HepG2 (cell line): ENCODE results near the gene TPCN2. TPM values are rescaled to one million over a fixed set of nuclear protein-coding genes. Genes with fewer than 3 reads are reported as not detected.

Experiments
- ATAC-seq: fragments of 200-7000 bp; cut with Tn5 transposase; 3 replicates; pipeline ENCODE4 v1.9.1; 2020; ENCODE audit warnings: mild to moderate bottlenecking, moderate library complexity
- BruUV-seq: library from RNA; stranded (reverse); fragments of 400-500 nt; replicated peaks from 2 replicates; lab custom pipeline; 2021; lab: Mats Ljungman, UMichigan
- CTCF ChIA-PET: fragments of 300-600 bp; formaldehyde crosslinking; extraction: SDS; loops from one replicate; lab custom pipeline; 2021; ENCODE audit warnings: low total read pairs, inconsistent platforms, low intra/inter-chr PET ratio; lab: Yijun Ruan, JAX
- POLR2A ChIA-PET: fragments of 350-600 bp; sonication (Branson Sonifier 250); formaldehyde crosslinking; loops from one replicate; lab custom pipeline; 2020; ENCODE audit warnings: antibody characterized with exemption, inconsistent platforms; lab: Yijun Ruan, JAX
- DNase-seq: peaks from one replicate; pipeline ENCODE4 v3.0.0-alpha.2; 2015; ENCODE audit warnings: low spot score
- FAIRE-seq: peaks from 3 replicates; lab custom pipeline; 2011; peaks lifted over from hg19 to GRCh38; lab: Jason Lieb, UNC
- H2AFZ ChIP-seq: one replicate; pipeline ENCODE4 v1.6.1; 2011; ENCODE audit warnings: low read length, inconsistent platforms
- H3K27ac ChIP-seq: fragments of 300-600 bp; 3 replicates; pipeline ENCODE4 v1.8.0; 2011; ENCODE audit warnings: mixed run types, mild to moderate bottlenecking, mixed read lengths, low read length, inconsistent platforms; ENCODE audit not compliant: insufficient read depth; ENCODE audit errors: extremely low read length
- H3K27me3 ChIP-seq, 2 experiments: fragments of 200-600 bp in 1 of 2; 2 replicates in 1 of 2; 3 replicates in 1 of 2; pipeline versions ENCODE4 v1.6.0 to v1.8.0; 2011; ENCODE audit warnings: low read length in 2 of 2, mild to moderate bottlenecking in 2 of 2, moderate library complexity in 2 of 2, inconsistent platforms in 1 of 2; ENCODE audit not compliant: insufficient read depth in 2 of 2, control insufficient read depth in 1 of 2
- H3K36me3 ChIP-seq, 2 experiments: fragments of 200-600 bp in 1 of 2; replicated peaks in 1 of 2; 2 replicates in 1 of 2; 3 replicates in 1 of 2; pipeline versions ENCODE4 v1.5.1 to v1.8.0; 2011; ENCODE audit warnings: low read length in 2 of 2, inconsistent platforms in 1 of 2; ENCODE audit not compliant: insufficient read depth in 2 of 2, control insufficient read depth in 1 of 2
- H3K4me1 ChIP-seq: 2 replicates; pipeline ENCODE4 v1.5.1; 2012; ENCODE audit warnings: low read length, inconsistent platforms; ENCODE audit not compliant: insufficient read depth
- H3K4me2 ChIP-seq: 2 replicates; pipeline ENCODE4 v1.6.0; 2011; ENCODE audit warnings: low read depth, low read length, inconsistent platforms
- H3K4me3 ChIP-seq, 3 experiments: fragments of 200-600 bp in 1 of 3; sonication (generic), shearing (Covaris generic) in 1 of 3; replicated peaks in 1 of 3; 2 replicates each; pipeline ENCODE4 v1.5.1; 2011 to 2016; ENCODE audit warnings: low read length in 3 of 3, inconsistent platforms in 2 of 3, low read depth in 2 of 3, mild to moderate bottlenecking in 2 of 3, control low read depth in 1 of 3, mixed read lengths in 1 of 3; ENCODE audit not compliant: insufficient read depth in 1 of 3
- H3K79me2 ChIP-seq: one replicate; pipeline ENCODE4 v1.6.1; 2011; ENCODE audit warnings: low read length, inconsistent platforms; ENCODE audit not compliant: insufficient read depth
- H3K9ac ChIP-seq: 2 replicates; pipeline ENCODE4 v1.6.0; 2011; ENCODE audit warnings: mild to moderate bottlenecking, low read depth, low read length, inconsistent platforms; ENCODE audit not compliant: insufficient read depth
- H3K9me3 ChIP-seq: 2 replicates; pipeline ENCODE4 v1.5.1; 2012; ENCODE audit warnings: mild to moderate bottlenecking, low read length
- H4K20me1 ChIP-seq: 2 replicates; pipeline ENCODE4 v1.6.0; 2011; ENCODE audit warnings: inconsistent platforms, mild to moderate bottlenecking, low read length, moderate library complexity; ENCODE audit not compliant: insufficient read depth
- CENPX ChIP-seq: sonication (generic); formaldehyde crosslinking; IDR thresholded peaks from 2 replicates; pipeline ENCODE4 v1.9.0; 2021; ENCODE audit warnings: mild to moderate bottlenecking, missing genetic modification reagents, moderate library complexity
- MAFF ChIP-seq: IDR thresholded peaks from 2 replicates; pipeline ENCODE4 v1.6.1; 2011; ENCODE audit warnings: low read depth, low read length, improper control_type of control experiment
- MXD4 ChIP-seq: IDR thresholded peaks from 2 replicates; pipeline ENCODE4 v1.6.1; 2016; ENCODE audit warnings: mild to moderate bottlenecking, missing biosample characterization, missing genetic modification reagents
- PITX1 ChIP-seq: sonication (generic); formaldehyde crosslinking; IDR thresholded peaks from 2 replicates; pipeline ENCODE4 v1.5.1; 2020; ENCODE audit warnings: mild to moderate bottlenecking, missing genetic modification reagents
- PLRG1 ChIP-seq: fragments of 450-650 bp; conservative IDR thresholded peaks from 2 replicates; pipeline ENCODE4 v1.6.1; 2016
- SMYD3 ChIP-seq: sonication (generic); formaldehyde crosslinking; IDR thresholded peaks from 2 replicates; pipeline ENCODE4 v1.8.1; 2023; ENCODE audit warnings: mild to moderate bottlenecking, missing genetic modification reagents
- TFDP2 ChIP-seq: sonication (generic); formaldehyde crosslinking; IDR thresholded peaks from 2 replicates; pipeline ENCODE4 v1.4.0; 2020; ENCODE audit warnings: missing genetic modification reagents
- ZMYM2 ChIP-seq: sonication (generic); formaldehyde crosslinking; IDR thresholded peaks from 2 replicates; pipeline ENCODE4 v1.8.0; 2022; ENCODE audit warnings: mild to moderate bottlenecking, missing genetic modification reagents
- ZNF282 ChIP-seq: fragments of 450-650 bp; IDR thresholded peaks from 2 replicates; pipeline ENCODE4 v1.6.1; 2018; ENCODE audit not compliant: partially characterized antibody
- ZNF292 ChIP-seq: sonication (generic); formaldehyde crosslinking; IDR thresholded peaks from 2 replicates; pipeline ENCODE4 v1.8.1; 2022; ENCODE audit warnings: mild to moderate bottlenecking, low read depth, missing genetic modification reagents, borderline replicate concordance
- ZNF343 ChIP-seq: sonication (generic); formaldehyde crosslinking; IDR thresholded peaks from 2 replicates; pipeline ENCODE4 v1.4.0; 2020; ENCODE audit warnings: mild to moderate bottlenecking, missing genetic modification reagents
- ZNF468 ChIP-seq: sonication (generic); formaldehyde crosslinking; IDR thresholded peaks from 2 replicates; pipeline ENCODE4 v1.8.0; 2022; ENCODE audit warnings: mild to moderate bottlenecking, moderate library complexity, missing genetic modification reagents
- ZNF562 ChIP-seq: sonication (generic); formaldehyde crosslinking; IDR thresholded peaks from 2 replicates; pipeline ENCODE4 v1.8.0; 2022; ENCODE audit warnings: missing genetic modification reagents, borderline replicate concordance
- ZNF737 ChIP-seq: sonication (generic); formaldehyde crosslinking; IDR thresholded peaks from 2 replicates; pipeline ENCODE4 v1.5.0; 2020; ENCODE audit warnings: missing genetic modification reagents, mild to moderate bottlenecking, borderline replicate concordance
- ZNF766 ChIP-seq: sonication (generic); formaldehyde crosslinking; IDR thresholded peaks from 2 replicates; pipeline ENCODE4 v1.5.0; 2020; ENCODE audit warnings: missing genetic modification reagents, borderline replicate concordance
- WGBS: methylation state at CpG from one replicate; pipeline ENCODE4 v1.1.6; 2017; ENCODE audit warnings: low lambda C conversion rate; 5-methylcytosine and 5-hydroxymethylcytosine counted together
- in situ Hi-C: cut with HindIII; loops from 2 replicates; pipeline ENCODE4 v1.10.0; 2017; ENCODE audit warnings: low pct_unique_long_range_greater_than_20kb; ENCODE audit not compliant: extremely low pct_ligation_motif_present
- intact Hi-C: fragments of 100-400 bp; cut with micrococcal nuclease; formaldehyde crosslinking; loops from one replicate; pipeline ENCODE4 v1.10.0; 2022; ENCODE audit not compliant: unreplicated experiment
- polyA plus RNA-seq, 8 experiments: library from polyadenylated mRNA; depleted of rRNA in 3 of 8; stranded (reverse) in 7 of 8; unstranded in 1 of 8; fragments of >200 nt; fragmentation: Illumina TruSeq in 4 of 8; extraction: Trizol in 4 of 8; gene quantifications; 2 replicates each; pipeline versions ENCODE4 v1.2.1 to v1.2.3, GENCODE V29; 2011 to 2016; ENCODE audit warnings: low read depth in 4 of 8, missing spikeins in 1 of 8, mixed read lengths in 1 of 8; ENCODE audit not compliant: insufficient read depth in 1 of 8
- total RNA-seq, 5 experiments: library from RNA; depleted of rRNA; stranded (reverse); fragments of >200 nt; fragmentation: Illumina TruSeq; extraction: Trizol; gene quantifications; 2 replicates each; pipeline ENCODE4 v1.2.3, GENCODE V29; 2016; ENCODE audit warnings: low read depth in 1 of 5
- TF ChIP-seq, protein P1 (sequence below), 2 experiments: fragments of 450-650 bp in 1 of 2; sonication (generic) in 1 of 2; formaldehyde crosslinking; IDR thresholded peaks; 2 replicates each; pipeline versions ENCODE4 v1.5.0 to v1.8.0; 2020 to 2022; ENCODE audit warnings: mild to moderate bottlenecking in 1 of 2, missing genetic modification reagents in 1 of 2
- TF ChIP-seq, protein P2 (sequence below): sonication (generic); formaldehyde crosslinking; IDR thresholded peaks from 2 replicates; pipeline ENCODE4 v1.8.0; 2022; ENCODE audit warnings: mild to moderate bottlenecking, missing genetic modification reagents
- TF ChIP-seq, protein P3 (sequence below): sonication (generic); formaldehyde crosslinking; IDR thresholded peaks from 2 replicates; pipeline ENCODE4 v1.5.1; 2020; ENCODE audit warnings: mild to moderate bottlenecking, missing genetic modification reagents, borderline replicate concordance

TPCN2 gene
- total and polyA plus RNA-seq, 2 of the 13 experiments (the other 11 are each of a cell fraction or from before 2014, with no cell fraction given): 5.6 to 5.9 TPM

DNA sequence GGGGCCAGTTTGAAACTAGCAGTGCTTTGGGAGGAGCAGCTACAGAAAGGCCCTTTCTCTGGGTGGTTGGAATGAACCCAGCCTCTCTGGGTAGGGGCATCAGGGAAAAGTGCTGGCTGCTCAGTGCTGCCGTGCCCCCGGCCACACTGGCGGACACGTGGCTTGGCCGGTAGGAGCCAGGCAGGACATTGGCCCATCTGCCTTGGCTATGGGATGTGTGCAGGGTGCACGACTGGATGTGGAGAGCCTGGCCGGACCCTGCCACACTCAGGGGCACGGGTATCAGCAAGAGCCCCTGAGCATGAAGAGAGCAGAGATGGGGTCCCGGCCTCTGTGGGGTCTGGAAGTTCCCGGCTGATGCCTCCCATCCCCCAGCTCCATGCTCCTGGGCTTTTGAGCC, 46.6 kb downstream of the TPCN2 start (continued):
- TF ChIP-seq MAFF (no peak), PLRG1 (no peak)
- TF ChIP-seq, protein P1, sequence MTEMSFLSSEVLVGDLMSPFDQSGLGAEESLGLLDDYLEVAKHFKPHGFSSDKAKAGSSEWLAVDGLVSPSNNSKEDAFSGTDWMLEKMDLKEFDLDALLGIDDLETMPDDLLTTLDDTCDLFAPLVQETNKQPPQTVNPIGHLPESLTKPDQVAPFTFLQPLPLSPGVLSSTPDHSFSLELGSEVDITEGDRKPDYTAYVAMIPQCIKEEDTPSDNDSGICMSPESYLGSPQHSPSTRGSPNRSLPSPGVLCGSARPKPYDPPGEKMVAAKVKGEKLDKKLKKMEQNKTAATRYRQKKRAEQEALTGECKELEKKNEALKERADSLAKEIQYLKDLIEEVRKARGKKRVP (CRISPR knock-in tag; IDR thresholded peaks at IDR 0.05): no peak
- TF ChIP-seq, protein P2, sequence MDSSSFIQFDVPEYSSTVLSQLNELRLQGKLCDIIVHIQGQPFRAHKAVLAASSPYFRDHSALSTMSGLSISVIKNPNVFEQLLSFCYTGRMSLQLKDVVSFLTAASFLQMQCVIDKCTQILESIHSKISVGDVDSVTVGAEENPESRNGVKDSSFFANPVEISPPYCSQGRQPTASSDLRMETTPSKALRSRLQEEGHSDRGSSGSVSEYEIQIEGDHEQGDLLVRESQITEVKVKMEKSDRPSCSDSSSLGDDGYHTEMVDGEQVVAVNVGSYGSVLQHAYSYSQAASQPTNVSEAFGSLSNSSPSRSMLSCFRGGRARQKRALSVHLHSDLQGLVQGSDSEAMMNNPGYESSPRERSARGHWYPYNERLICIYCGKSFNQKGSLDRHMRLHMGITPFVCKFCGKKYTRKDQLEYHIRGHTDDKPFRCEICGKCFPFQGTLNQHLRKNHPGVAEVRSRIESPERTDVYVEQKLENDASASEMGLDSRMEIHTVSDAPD: no peak

DNA sequence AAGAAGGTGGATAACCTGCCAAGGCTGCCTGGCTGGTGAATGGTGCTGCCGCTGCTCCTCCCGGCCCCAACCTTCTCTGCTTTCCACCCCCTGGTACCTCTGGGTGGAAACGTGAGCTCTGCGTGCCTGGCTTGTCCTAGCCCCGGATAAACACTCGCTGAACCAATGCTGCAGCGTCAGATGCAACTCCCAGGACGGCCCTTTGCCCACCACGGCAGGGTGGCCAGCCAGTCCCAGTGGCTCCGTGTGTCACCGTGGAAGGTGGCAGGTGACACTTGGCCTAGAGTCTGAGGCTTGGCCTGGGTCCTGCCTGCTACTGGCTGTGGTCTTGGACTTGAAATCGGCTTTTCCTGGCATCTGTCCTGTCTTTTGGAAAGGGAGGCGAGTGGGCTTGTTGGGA, 47.7 kb downstream of the TPCN2 start:
- H4K20me1 ChIP-seq: 0 out of 2 replicates have a peak, but pooled peaks cover 4% of the 10 kb centered on the region
- H3K4me2 ChIP-seq: no peak overlapping the region
- in situ Hi-C loops (no loop called here), intact Hi-C loops (no loop called here)
- ChIA-PET POLR2A (no interaction called here), CTCF (no interaction called here)
- H3K9ac ChIP-seq: no peak overlapping the region
- H3K79me2 ChIP-seq: no peaks in the 10 kb centered on the region
- H2AFZ ChIP-seq: no peak overlapping the region
- WGBS: 89% methylated on average over 3 of the region's 13 CpGs
- H3K27me3 ChIP-seq: peaks cover 0 to 8% of the 10 kb centered on the region in 2 experiments; a peak in 1 of 5 replicates
- no peak overlapping the region for H3K4me3 ChIP-seq
- H3K4me1 ChIP-seq: no peaks in the 10 kb centered on the region
- no peak overlapping the region for H3K27ac ChIP-seq
- ATAC-seq (no peak), DNase-seq (no peak), FAIRE-seq (no peak)
- BruUV-seq: no TSS peak
- H3K36me3 ChIP-seq: 0 out of 5 replicates have a peak, but pooled peaks cover 0 to 2% of the 10 kb centered on the region in 2 experiments
- no peaks in the 10 kb centered on the region for H3K9me3 ChIP-seq
- TF ChIP-seq, protein P3, sequence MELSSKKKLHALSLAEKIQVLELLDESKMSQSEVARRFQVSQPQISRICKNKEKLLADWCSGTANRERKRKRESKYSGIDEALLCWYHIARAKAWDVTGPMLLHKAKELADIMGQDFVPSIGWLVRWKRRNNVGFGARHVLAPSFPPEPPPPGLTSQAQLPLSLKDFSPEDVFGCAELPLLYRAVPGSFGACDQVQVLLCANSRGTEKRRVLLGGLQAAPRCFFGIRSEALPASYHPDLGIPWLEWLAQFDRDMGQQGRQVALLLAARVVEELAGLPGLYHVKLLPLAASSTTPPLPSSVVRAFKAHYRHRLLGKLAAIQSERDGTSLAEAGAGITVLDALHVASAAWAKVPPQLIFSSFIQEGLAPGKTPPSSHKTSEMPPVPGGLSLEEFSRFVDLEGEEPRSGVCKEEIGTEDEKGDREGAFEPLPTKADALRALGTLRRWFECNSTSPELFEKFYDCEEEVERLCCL: no peak
- TF ChIP-seq ZNF292 (CRISPR knock-in tag): no peak
- TF ChIP-seq ZNF282: no peak
- TF ChIP-seq SMYD3: no peak
- no peak for TF ChIP-seq ZNF562 (CRISPR knock-in tag)
- no peak for TF ChIP-seq ZNF468 (CRISPR knock-in tag)
- TF ChIP-seq TFDP2 (CRISPR knock-in tag): no peak
- no peak for TF ChIP-seq ZMYM2
- no peak for TF ChIP-seq ZNF343 (CRISPR knock-in tag)
- no peak for TF ChIP-seq PITX1 (CRISPR knock-in tag)
- TF ChIP-seq ZNF766 (CRISPR knock-in tag): no peak
- TF ChIP-seq CENPX: no peak
- no peak for TF ChIP-seq ZNF737 (CRISPR knock-in tag)
- TF ChIP-seq MXD4 (CRISPR knock-in tag): no peak
